HepG2 (cell line): ENCODE data around the gene CIAO2B. TPM values are rescaled to one million over a fixed set of nuclear protein-coding genes. Genes with fewer than 3 reads are reported as not detected.

Source experiments
- ARNT ChIP-seq: fragments of 450-650 bp; IDR thresholded peaks from 2 replicates; pipeline ENCODE4 v1.6.1; 2017
- CHCHD3 ChIP-seq: sonication (generic); formaldehyde crosslinking; IDR thresholded peaks from 2 replicates; pipeline ENCODE4 v1.8.0; 2022; ENCODE audit warnings: mild to moderate bottlenecking, missing genetic modification reagents, moderate library complexity
- DNMT1 ChIP-seq: sonication (generic); formaldehyde crosslinking; IDR thresholded peaks from 2 replicates; pipeline ENCODE4 v1.5.1; 2020; ENCODE audit warnings: mild to moderate bottlenecking, missing genetic modification reagents
- DPF2 ChIP-seq: sonication (generic); formaldehyde crosslinking; IDR thresholded peaks from 2 replicates; pipeline ENCODE4 v1.4.0; 2020; ENCODE audit warnings: mild to moderate bottlenecking, low read depth, missing genetic modification reagents, borderline replicate concordance
- FLYWCH1 ChIP-seq: sonication (generic); formaldehyde crosslinking; IDR thresholded peaks from 2 replicates; pipeline ENCODE4 v1.8.1; 2023; ENCODE audit warnings: mild to moderate bottlenecking, missing genetic modification reagents
- GTF3A ChIP-seq: sonication (generic); formaldehyde crosslinking; conservative IDR thresholded peaks from 2 replicates; pipeline ENCODE4 v1.4.0; 2020; ENCODE audit warnings: mild to moderate bottlenecking, missing genetic modification reagents
- HMG20A ChIP-seq: IDR thresholded peaks from 2 replicates; pipeline ENCODE4 v1.6.1; 2016; ENCODE audit warnings: borderline replicate concordance
- HNF1A ChIP-seq, 2 experiments: sonication (generic) in 1 of 2; formaldehyde crosslinking in 1 of 2; IDR thresholded peaks; 2 replicates each; pipeline versions ENCODE4 v1.4.0 to v1.6.1; 2016 to 2020; ENCODE audit warnings: borderline replicate concordance in 1 of 2, low read depth in 1 of 2, mild to moderate bottlenecking in 1 of 2, missing genetic modification reagents in 1 of 2
- KDM1A ChIP-seq: IDR thresholded peaks from 2 replicates; pipeline ENCODE4 v1.6.1; 2016; ENCODE audit warnings: missing compliant biosample characterization
- MIXL1 ChIP-seq: IDR thresholded peaks from 2 replicates; pipeline ENCODE4 v1.6.1; 2016
- NCOA2 ChIP-seq: sonication (generic); formaldehyde crosslinking; IDR thresholded peaks from 2 replicates; pipeline ENCODE4 v1.8.0; 2022; ENCODE audit warnings: inconsistent platforms
- NR1H2 ChIP-seq: sonication (generic); formaldehyde crosslinking; IDR thresholded peaks from 2 replicates; pipeline ENCODE4 v1.8.1; 2022; ENCODE audit warnings: low read depth, missing genetic modification reagents, borderline replicate concordance
- PHF8 ChIP-seq: sonication (generic); formaldehyde crosslinking; IDR thresholded peaks from 2 replicates; pipeline ENCODE4 v1.5.0; 2020; ENCODE audit warnings: missing genetic modification reagents
- PRDM4 ChIP-seq: sonication (generic); formaldehyde crosslinking; IDR thresholded peaks from 2 replicates; pipeline ENCODE4 v1.9.0; 2021; ENCODE audit warnings: missing genetic modification reagents, borderline replicate concordance
- RBFOX2 ChIP-seq: fragments of 200-400 bp; formaldehyde crosslinking; IDR thresholded peaks from 2 replicates; pipeline ENCODE4 v1.6.1; 2017; ENCODE audit warnings: low read depth, mild to moderate bottlenecking, low read length
- ZBTB44 ChIP-seq: sonication (generic); formaldehyde crosslinking; IDR thresholded peaks from 2 replicates; pipeline ENCODE4 v1.4.0; 2020; ENCODE audit warnings: missing genetic modification reagents
- ZNF605 ChIP-seq: sonication (generic); formaldehyde crosslinking; IDR thresholded peaks from 2 replicates; pipeline ENCODE4 v1.8.0; 2022; ENCODE audit warnings: mild to moderate bottlenecking, missing genetic modification reagents
- polyA plus RNA-seq, 8 experiments: library from polyadenylated mRNA; depleted of rRNA in 3 of 8; stranded (reverse) in 7 of 8; unstranded in 1 of 8; fragments of >200 nt; fragmentation: Illumina TruSeq in 4 of 8; extraction: Trizol in 4 of 8; gene quantifications; 2 replicates each; pipeline versions ENCODE4 v1.2.1 to v1.2.3, GENCODE V29; 2011 to 2016; ENCODE audit warnings: low read depth in 4 of 8, missing spikeins in 1 of 8, mixed read lengths in 1 of 8; ENCODE audit not compliant: insufficient read depth in 1 of 8
- total RNA-seq, 5 experiments: library from RNA; depleted of rRNA; stranded (reverse); fragments of >200 nt; fragmentation: Illumina TruSeq; extraction: Trizol; gene quantifications; 2 replicates each; pipeline ENCODE4 v1.2.3, GENCODE V29; 2016; ENCODE audit warnings: low read depth in 1 of 5
- TF ChIP-seq, protein P1 (sequence below): sonication (generic); formaldehyde crosslinking; IDR thresholded peaks from 2 replicates; pipeline ENCODE4 v1.8.1; 2023; ENCODE audit warnings: mild to moderate bottlenecking, missing genetic modification reagents
- TF ChIP-seq, protein P2 (sequence below): sonication (generic); formaldehyde crosslinking; IDR thresholded peaks from 2 replicates; pipeline ENCODE4 v1.8.0; 2022; ENCODE audit warnings: mild to moderate bottlenecking, missing genetic modification reagents

CIAO2B gene
- total and polyA plus RNA-seq, 2 of the 13 experiments (the other 11 are each of a cell fraction or from before 2014, with no cell fraction given): 157 to 293 TPM

GRCh38 chr16:66977341-66978113, 43.3 kb upstream of the CIAO2B start (continued):
- TF ChIP-seq NCOA2 (CRISPR knock-in tag) (no peak), DNMT1 (peak; percentile 82; the same call in 1 of the 2 replicates), HMG20A (CRISPR knock-in tag) (no peak), ARNT (no peak), KDM1A (CRISPR knock-in tag) (peak; percentile 30; the same call in 1 of the 2 replicates), GTF3A (0 out of 2 replicates have a peak, but pooled peaks have one; percentile 33), DPF2 (CRISPR knock-in tag) (no peak), PRDM4 (CRISPR knock-in tag) (no peak), CHCHD3 (0 out of 2 replicates have a peak, but pooled peaks have one; percentile 78), NR1H2 (no peak), RBFOX2 (no peak), ZBTB44 (no peak), PHF8 (CRISPR knock-in tag) (no peak), HNF1A (IDR thresholded peaks at IDR 0.05; ENCODE audit: low read depth) (no peak), HNF1A (CRISPR knock-in tag; IDR thresholded peaks at IDR 0.05; ENCODE audit: borderline replicate concordance) (no peak), FLYWCH1 (no peak), ZNF605 (CRISPR knock-in tag) (peak; percentile 87; the same call in 1 of the 2 replicates), MIXL1 (CRISPR knock-in tag) (peak; percentile 88)
- TF ChIP-seq, protein P1, sequence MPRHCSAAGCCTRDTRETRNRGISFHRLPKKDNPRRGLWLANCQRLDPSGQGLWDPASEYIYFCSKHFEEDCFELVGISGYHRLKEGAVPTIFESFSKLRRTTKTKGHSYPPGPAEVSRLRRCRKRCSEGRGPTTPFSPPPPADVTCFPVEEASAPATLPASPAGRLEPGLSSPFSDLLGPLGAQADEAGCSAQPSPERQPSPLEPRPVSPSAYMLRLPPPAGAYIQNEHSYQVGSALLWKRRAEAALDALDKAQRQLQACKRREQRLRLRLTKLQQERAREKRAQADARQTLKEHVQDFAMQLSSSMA (CRISPR knock-in tag): peak; percentile 62; the same call in 1 of the 2 replicates
- TF ChIP-seq, protein P2, sequence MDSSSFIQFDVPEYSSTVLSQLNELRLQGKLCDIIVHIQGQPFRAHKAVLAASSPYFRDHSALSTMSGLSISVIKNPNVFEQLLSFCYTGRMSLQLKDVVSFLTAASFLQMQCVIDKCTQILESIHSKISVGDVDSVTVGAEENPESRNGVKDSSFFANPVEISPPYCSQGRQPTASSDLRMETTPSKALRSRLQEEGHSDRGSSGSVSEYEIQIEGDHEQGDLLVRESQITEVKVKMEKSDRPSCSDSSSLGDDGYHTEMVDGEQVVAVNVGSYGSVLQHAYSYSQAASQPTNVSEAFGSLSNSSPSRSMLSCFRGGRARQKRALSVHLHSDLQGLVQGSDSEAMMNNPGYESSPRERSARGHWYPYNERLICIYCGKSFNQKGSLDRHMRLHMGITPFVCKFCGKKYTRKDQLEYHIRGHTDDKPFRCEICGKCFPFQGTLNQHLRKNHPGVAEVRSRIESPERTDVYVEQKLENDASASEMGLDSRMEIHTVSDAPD (CRISPR knock-in tag): no peak
